Small intestine (tissue), 7 donors: ENCODE data around the gene UACA. TPM values are rescaled to one million over a fixed set of nuclear protein-coding genes. Genes with fewer than 3 reads are reported as not detected.

Source experiments
- DNase-seq, 2 donors: peaks; one replicate each; pipeline versions ENCODE4 v3.0.0 to v3.0.0-alpha.2; 2013
- FAIRE-seq: peaks from 2 replicates; lab custom pipeline; 2012; peaks lifted over from hg19 to GRCh38; lab: Jason Lieb, UNC
- H3K27ac ChIP-seq, 3 donors: one replicate each; pipeline ENCODE4 v1.5.1; 2013; ENCODE audit warnings: low read length in 2 of 3, mild to moderate bottlenecking in 2 of 3, control low read depth in 1 of 3, inconsistent platforms in 1 of 3, low read depth in 1 of 3, moderate library complexity in 1 of 3
- H3K27me3 ChIP-seq, 3 donors: one replicate each; pipeline ENCODE4 v1.6.1; 2013; ENCODE audit warnings: low read length in 3 of 3, inconsistent platforms in 1 of 3; ENCODE audit not compliant: control insufficient read depth in 3 of 3, insufficient read depth in 3 of 3
- H3K36me3 ChIP-seq, 3 donors: one replicate each; pipeline ENCODE4 v1.6.1; 2013; ENCODE audit warnings: low read length in 3 of 3, inconsistent platforms in 1 of 3, low read depth in 1 of 3, mild to moderate bottlenecking in 1 of 3, moderate library complexity in 1 of 3; ENCODE audit not compliant: control insufficient read depth in 3 of 3, insufficient read depth in 2 of 3
- H3K4me1 ChIP-seq, 3 donors: one replicate each; pipeline ENCODE4 v1.6.1; 2013; ENCODE audit warnings: low read length in 2 of 3, inconsistent platforms in 1 of 3, low read depth in 1 of 3, mild to moderate bottlenecking in 1 of 3, moderate library complexity in 1 of 3; ENCODE audit not compliant: control insufficient read depth in 3 of 3, insufficient read depth in 2 of 3
- H3K4me3 ChIP-seq, 3 donors: one replicate each; pipeline ENCODE4 v1.5.1; 2013; ENCODE audit warnings: low read length in 3 of 3, control low read depth in 1 of 3, inconsistent platforms in 1 of 3, low read depth in 1 of 3, mild to moderate bottlenecking in 1 of 3, moderate library complexity in 1 of 3
- H3K9me3 ChIP-seq, 2 donors: one replicate each; pipeline ENCODE4 v1.6.1; 2013; ENCODE audit warnings: low read depth in 1 of 2, low read length in 1 of 2; ENCODE audit not compliant: control insufficient read depth in 2 of 2, insufficient read depth in 1 of 2
- WGBS, 3 donors: extraction: QIAGEN DNeasy Blood & Tissue Kit; methylation state at CpG; one replicate each; pipeline ENCODE4 v1.1.7; 2013; 5-methylcytosine and 5-hydroxymethylcytosine counted together
- polyA plus RNA-seq, 4 donors: library from polyadenylated mRNA; stranded (reverse) in 3 of 4; unstranded in 1 of 4; fragments of 200-250 nt in 3 of 4; fragments of 120-200 nt in 1 of 4; gene quantifications; one replicate each; pipeline versions ENCODE4 v1.2.1 to v1.2.3, GENCODE V29; 2013
- donor health status: healthy with polysubstance abuse.
- donor health status: control.
- donor health status: control.
- donor health status: Bipolar disorder and iron deficiency.
- donor health status: healthy.

The UACA gene
- polyA plus RNA-seq, 4 donors = 20.2 to 61.4 (median 50.6) TPM

DNA sequence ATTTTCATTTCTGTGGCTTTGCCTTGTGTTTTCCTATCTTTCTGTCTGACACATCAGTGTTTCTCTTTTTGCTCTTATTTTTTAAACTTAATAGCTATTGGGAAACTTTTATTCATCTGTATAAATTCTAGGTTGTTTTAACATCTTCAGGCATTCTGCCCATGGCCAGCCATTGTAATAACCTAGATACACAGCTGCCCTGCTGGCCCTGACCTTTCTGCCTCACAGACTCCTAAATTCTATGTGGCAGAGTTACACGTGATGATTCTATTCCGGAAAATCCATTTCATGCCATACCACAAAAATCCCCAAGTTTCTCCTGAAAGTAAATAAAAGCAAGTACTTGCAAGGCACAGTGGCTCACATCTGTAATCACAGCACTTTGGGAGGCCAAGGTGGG lies 150.1 kb downstream of the UACA start:
- no peak overlapping the region for H3K4me3 ChIP-seq
- H3K4me1 ChIP-seq = peaks cover 0 to 7% (median 0%) of the 10 kb centered on the region in 3 donors
- no peaks in the 10 kb centered on the region for H3K9me3 ChIP-seq
- no peak overlapping the region for H3K27ac ChIP-seq
- H3K27me3 ChIP-seq = no peaks in the 10 kb centered on the region
- 89 to 92% (median 92%) methylated on average over 2 of the region's 2 CpGs for WGBS, 3 donors
- no peak for FAIRE-seq
- DNase-seq = no peak
- no peaks in the 10 kb centered on the region for H3K36me3 ChIP-seq

GRCh38 chr15:70611286-70611685 lies 152.1 kb downstream of the UACA start:
- Histone ChIP-seq H3K27me3 (no peaks in the 10 kb centered on the region), H3K4me1 (no peaks in the 10 kb centered on the region), H3K27ac (no peak overlapping the region), H3K9me3 (no peaks in the 10 kb centered on the region), H3K4me3 (no peak overlapping the region), H3K36me3 (no peaks in the 10 kb centered on the region)
- DNase-seq = no peak
- no peak for FAIRE-seq
- 94 to 96% (median 94%) methylated on average over 4 of the region's 4 CpGs for WGBS, 3 donors

DNA sequence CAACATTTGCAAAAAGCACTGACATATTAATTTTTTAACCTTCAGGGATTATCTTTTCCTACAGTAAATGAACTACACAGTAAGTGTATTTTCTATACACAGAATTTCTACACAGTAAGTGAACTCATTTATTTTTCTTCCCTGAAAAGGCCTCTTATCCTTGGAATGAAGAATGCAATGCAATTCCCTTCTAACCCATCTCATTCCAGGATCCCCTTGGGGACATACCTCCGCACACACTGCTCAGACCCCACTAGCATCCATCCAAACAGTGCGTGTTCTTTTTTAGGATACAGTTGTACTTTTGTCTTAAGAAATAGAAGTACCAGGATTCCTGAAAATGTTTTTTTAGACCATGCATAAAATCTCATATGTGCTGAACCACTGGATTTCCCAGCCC lies 152.8 kb downstream of the UACA start:
- no peak for DNase-seq
- no peak for FAIRE-seq
- WGBS, 3 donors = 96 to 100% (median 100%) methylated on average over 2 of the region's 2 CpGs
- Histone ChIP-seq H3K36me3 (no peaks in the 10 kb centered on the region), H3K27me3 (no peaks in the 10 kb centered on the region), H3K4me1 (peaks cover 0 to 5% (median 1%) of the 10 kb centered on the region in 3 donors), H3K27ac (no peak overlapping the region), H3K9me3 (no peaks in the 10 kb centered on the region), H3K4me3 (no peak overlapping the region)

DNA sequence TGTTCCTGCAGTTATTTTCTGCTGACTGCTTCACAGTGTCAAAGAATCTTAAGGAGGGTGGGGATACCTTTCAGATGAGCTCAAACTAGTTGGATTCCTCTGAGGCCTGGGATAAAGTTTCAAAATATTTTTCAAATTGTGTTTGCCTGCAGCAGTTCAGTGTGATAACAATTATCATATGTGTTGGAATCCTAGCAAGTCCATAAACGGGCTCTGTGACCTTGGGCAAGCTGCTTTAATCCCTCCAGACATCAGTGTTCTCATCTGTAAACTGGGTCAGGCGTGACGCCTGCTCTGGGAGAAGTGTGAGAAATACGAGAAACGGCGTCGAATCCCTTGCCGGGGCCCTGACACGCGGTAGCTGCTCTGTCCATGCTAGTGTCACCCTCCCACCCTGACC lies 153.5 kb downstream of the UACA start:
- 92 to 95% (median 93%) methylated on average over 10 of the region's 10 CpGs for WGBS, 3 donors
- FAIRE-seq (no peak), DNase-seq (no peak)
- no peaks in the 10 kb centered on the region for H3K27me3 ChIP-seq
- H3K4me1 ChIP-seq = peaks cover 0 to 5% (median 4%) of the 10 kb centered on the region in 3 donors
- no peak overlapping the region for H3K4me3 ChIP-seq
- no peaks in the 10 kb centered on the region for H3K36me3 ChIP-seq
- no peak overlapping the region for H3K27ac ChIP-seq
- no peaks in the 10 kb centered on the region for H3K9me3 ChIP-seq

GRCh38 chr15:70608144-70608543 lies 155.2 kb downstream of the UACA start:
- Histone ChIP-seq H3K4me1 (peaks cover 0 to 10% (median 4%) of the 10 kb centered on the region in 3 donors), H3K27ac (no peak overlapping the region), H3K36me3 (no peaks in the 10 kb centered on the region), H3K4me3 (no peak overlapping the region), H3K9me3 (no peaks in the 10 kb centered on the region), H3K27me3 (no peaks in the 10 kb centered on the region)
- FAIRE-seq (no peak), DNase-seq (no peak)
- 49 to 70% (median 60%) methylated on average over 5 of the region's 5 CpGs for WGBS, 3 donors

- DNase-seq (peak; percentile 22 to 50), FAIRE-seq (no peak)
- 33 to 38% (median 37%) methylated on average over 7 of the region's 7 CpGs for WGBS, 3 donors
- H3K36me3 ChIP-seq = no peaks in the 10 kb centered on the region
- no peaks in the 10 kb centered on the region for H3K27me3 ChIP-seq
- peak overlapping the region in 1 of 3 donors; percentile 10 for H3K27ac ChIP-seq
- no peaks in the 10 kb centered on the region for H3K9me3 ChIP-seq
- no peak overlapping the region for H3K4me3 ChIP-seq
- H3K4me1 ChIP-seq = peaks cover 0 to 10% (median 4%) of the 10 kb centered on the region in 3 donors
These were observed 157.6 kb downstream of the UACA start for GRCh38 chr15:70605606-70606410.

DNA sequence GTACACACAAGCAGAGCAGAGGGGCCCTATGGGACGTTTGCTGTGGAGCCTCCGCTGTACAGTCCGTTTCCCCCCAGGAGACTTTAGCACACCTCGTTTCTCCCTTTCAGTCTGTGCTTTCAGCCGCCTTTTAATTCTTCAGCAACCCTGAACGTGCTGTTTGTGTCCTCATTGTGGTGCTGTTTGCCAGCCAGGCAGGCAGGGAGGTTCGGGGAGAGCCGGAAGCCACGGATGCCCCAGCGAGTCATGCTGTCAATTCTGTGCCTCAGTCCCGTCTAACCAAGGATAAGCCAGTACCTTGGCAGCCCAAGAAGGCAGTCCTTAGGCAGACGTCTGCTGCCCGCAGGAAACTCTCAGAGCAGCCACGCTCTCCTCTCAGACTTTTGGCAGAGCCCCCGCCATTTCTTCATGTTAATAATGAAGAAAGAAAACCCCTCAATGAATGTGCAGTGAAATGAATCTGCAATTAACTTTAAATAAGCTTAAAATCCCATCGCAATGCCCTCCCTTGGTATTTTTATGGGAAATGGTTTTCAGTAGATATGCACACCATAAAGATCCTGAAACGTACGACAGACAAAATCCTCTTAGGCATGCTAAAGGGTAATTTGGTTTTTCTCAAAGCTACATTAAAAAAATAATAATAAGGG lies 158.6 kb downstream of the UACA start:
- no peak for DNase-seq

More for the DNA sequence above, 158.6 kb downstream of the UACA start:
- H3K36me3 ChIP-seq = no peaks in the 10 kb centered on the region
- peaks cover 0 to 10% (median 4%) of the 10 kb centered on the region in 3 donors for H3K4me1 ChIP-seq
- no peak overlapping the region for H3K27ac ChIP-seq
- no peak for FAIRE-seq
- H3K9me3 ChIP-seq = no peaks in the 10 kb centered on the region
- H3K27me3 ChIP-seq = no peaks in the 10 kb centered on the region
- WGBS, 3 donors = 67 to 69% (median 68%) methylated on average over 18 of the region's 18 CpGs
- no peak overlapping the region for H3K4me3 ChIP-seq
